HG02870 (cell line): ENCODE results near the gene H1-8.

Experiments used
- ATAC-seq: cut with Tn5 transposase; IDR thresholded peaks from one replicate; pipeline ENCODE4 v1.9.1; 2021; ENCODE audit warnings: mild to moderate bottlenecking, moderate library complexity; ENCODE audit not compliant: unreplicated experiment

Gene H1-8

GRCh38 chr3:129555153-129555550 is 12.2 kb downstream of the H1-8 start:
- no peak for ATAC-seq

DNA sequence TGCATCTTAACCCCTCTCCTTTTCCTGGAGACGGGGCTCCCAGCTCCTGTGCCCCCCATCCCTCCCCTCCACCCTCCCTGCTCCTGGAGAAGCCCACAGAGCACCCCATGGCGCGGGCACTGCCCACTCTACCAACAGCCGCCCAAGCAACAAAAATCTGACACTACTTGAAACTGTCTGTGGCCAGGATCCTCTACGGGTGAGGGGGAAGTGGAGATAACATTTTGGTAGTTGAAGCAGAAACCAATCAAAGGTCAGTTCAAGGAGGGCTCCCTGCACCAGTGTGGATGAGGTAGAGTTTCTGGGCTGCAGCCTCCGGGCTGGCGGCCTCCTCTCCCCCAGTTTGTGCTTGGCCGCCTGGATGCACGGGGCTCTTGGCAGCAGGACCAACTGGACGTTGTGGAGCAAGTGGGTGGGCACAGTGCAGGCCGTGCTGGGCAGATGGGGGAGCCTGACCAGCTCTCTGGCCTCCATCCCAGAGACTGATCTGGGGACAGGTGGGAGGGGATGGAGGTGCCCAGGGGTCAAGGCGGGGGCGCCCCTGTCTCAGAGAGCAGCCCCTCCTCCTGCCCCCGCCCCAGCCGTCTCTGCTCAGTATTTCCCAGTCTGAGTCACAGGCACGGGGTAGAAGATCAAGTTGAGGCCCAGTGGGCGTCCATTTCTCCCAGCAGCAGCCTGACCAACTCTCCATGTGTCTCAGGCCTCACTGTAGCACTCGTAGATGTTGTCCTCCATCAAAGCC is 12.8 kb downstream of the H1-8 start:
- ATAC-seq, result no peak

DNA sequence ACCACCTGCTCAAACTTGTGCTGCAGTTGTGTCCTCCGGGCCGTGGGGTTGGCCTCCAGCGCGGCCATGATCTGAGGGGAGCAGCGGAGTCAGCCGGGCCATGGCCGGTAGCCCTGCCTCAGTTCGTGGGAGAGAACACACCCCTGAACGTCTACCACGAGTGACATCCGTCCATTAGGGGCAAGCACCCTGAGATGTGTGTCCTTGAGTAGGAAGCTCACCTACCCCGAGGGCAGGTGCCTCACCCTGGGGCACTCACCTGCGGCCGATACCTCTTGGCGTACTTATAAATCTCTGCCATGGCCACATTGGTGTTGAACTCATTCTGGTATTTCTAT is 13.4 kb downstream of the H1-8 start:
- no peak for ATAC-seq

GRCh38 chr3:129556890-129557547 is 14.0 kb downstream of the H1-8 start:
- no peak for ATAC-seq

- ATAC-seq, result no peak
Observed at GRCh38 chr3:129557548-129557894, 14.5 kb downstream of the H1-8 start.

DNA sequence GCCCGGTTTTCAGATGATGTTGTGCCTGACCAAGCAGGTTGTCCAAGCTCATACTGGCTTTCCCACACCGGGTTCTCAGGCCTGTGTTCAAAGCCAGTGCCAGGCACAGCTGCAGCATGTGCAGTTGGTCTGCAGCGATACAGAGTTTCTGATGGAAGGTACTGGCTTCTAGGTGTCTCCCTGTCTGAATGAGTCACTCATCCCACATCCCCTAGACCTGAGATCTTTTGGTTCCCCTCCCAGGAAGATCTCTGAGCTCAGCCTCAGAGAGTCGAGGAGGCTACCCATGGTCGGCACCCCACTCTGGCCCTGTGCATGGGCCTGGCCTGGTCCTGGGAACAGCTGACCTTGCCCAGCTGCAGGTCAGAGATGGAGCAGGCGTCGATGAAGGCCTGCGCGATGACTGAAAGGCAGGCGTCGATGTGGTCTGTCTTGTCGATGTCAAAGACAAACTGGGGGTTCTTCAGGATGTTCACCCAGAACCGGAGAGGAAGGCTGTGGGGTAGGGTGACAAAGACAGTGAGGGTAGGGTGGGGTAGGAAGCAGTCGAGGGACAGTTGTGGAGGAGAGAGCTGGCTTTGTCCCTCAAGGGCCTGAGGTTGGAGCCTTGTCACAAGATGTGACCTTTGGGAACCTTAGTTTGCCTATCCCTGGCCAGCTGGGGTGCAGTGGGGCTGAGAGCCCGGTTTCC is 15.3 kb downstream of the H1-8 start:
- no peak for ATAC-seq

DNA sequence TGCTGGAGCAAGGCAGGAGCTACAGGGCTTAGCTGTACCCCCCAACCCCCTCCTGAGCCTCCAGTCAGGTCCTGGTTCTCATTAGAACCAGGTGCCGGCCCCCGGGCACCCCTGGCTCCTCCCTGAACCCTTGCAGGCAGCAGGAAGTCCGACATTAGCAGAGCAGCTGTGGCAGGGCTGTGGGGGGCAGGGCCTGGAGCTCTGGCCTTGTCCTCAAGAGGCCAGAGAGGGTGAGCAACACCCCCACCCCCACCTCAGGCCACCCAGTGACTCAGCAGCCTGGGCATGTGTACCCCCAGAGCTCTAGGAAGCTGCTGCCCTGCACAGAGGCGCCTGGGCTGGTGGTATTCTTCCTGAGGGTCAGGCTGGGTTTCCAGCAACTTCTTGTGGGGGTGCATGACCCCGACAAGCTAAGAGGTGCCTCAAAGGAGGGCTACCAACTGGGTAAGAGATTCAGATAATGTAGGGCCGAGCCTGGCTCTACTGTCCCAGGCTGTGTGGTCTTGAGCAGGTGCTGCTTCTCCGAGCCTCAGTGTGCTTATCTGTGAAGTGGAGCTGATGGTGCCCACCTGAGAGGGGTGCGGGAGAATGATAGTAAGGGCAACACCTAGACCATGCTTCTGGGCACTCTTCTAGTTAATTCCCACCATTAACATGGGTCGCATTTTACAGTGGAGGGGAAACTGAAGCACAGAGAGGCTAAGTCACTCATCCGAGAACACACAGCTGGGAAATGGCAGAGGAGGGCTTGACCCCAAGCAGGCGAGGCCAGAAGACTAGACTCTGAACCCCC is 16.0 kb downstream of the H1-8 start:
- ATAC-seq, result no peak

GRCh38 chr3:129559565-129560079 is 16.6 kb downstream of the H1-8 start:
- no peak for ATAC-seq

DNA sequence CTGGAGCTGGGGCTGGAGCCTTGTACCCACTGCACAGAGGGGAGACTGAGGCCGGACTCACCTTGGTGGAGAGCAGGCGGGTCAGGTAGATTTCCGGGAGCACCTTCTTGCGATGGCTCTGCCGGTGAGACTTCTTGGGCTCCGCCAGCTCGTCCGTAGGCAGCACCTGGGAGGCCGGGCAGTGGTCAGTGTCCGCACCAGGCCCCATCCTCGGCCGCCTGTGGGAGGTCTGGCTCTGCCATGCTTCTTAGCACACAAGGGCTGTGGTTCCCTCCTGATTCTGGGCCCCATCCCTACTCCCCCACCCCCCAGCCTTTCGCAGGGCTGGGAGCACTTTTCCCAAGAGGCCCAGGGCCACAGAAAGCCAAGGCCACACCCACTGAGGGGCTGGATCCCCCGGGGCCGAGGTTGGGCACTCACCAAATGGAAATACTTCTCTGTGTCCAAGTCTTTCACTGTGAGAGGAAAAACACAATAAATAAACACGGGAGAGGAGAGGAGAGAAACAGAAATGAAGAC is 17.4 kb downstream of the H1-8 start:
- no peak for ATAC-seq

GRCh38 chr3:129560911-129561594 is 18.1 kb downstream of the H1-8 start:
- ATAC-seq, result no peak

GRCh38 chr3:129561619-129562248 is 18.8 kb downstream of the H1-8 start:
- ATAC-seq, result no peak

GRCh38 chr3:129562803-129563202 is 19.8 kb downstream of the H1-8 start:
- ATAC-seq, result no peak

DNA sequence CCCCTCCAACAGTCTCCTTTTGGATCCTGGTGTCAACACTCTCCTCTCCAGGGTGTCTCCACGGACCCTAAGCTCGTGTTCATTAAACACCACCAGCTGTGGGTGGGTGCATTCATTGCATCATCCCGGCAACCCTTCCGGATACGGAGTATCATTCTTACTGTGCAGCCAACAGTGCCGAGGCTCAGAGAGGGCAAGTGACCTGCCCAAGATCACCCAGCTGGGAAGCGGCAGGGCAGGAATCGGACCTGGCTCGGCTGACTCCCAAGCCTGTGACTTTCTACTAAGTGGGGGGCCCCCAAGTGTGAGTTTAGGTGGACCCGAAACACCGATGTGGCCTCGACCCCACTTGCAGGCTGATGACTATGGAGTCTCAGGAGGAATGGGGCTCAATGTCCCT is 20.4 kb downstream of the H1-8 start:
- ATAC-seq, result no peak

DNA sequence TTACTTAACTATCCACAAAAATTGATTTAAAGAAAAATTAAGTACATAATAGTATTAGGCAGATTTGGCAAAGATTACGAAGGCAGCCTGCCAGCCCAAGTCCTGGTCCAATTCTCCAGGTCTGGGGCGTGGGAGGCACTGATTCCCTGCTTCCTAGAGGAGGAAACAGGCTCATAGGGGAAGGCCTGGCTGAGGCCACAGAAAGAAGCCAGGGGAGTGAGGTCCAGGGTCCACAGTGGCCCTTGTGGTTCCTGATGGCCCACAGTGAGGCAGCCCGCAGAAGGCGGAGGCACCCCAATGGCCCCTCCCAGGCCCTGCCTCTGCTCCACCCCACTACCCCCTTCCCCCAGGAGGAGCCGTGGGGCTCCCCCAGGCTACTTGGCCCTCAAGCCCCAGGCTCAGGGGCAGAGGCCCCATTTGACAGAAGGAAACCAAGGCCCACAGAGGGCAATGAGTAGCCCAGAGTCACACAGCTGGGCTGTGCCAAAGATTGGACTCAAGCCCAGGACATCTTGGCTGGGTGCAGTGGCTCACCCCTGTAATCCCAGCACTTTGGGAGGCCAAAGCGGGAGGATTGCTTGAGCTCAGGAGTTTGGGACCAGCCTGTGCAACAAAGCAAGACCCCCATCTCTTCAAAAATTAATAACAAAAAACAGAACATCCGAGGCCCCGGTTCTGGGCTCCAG is 21.0 kb downstream of the H1-8 start:
- no peak for ATAC-seq

DNA sequence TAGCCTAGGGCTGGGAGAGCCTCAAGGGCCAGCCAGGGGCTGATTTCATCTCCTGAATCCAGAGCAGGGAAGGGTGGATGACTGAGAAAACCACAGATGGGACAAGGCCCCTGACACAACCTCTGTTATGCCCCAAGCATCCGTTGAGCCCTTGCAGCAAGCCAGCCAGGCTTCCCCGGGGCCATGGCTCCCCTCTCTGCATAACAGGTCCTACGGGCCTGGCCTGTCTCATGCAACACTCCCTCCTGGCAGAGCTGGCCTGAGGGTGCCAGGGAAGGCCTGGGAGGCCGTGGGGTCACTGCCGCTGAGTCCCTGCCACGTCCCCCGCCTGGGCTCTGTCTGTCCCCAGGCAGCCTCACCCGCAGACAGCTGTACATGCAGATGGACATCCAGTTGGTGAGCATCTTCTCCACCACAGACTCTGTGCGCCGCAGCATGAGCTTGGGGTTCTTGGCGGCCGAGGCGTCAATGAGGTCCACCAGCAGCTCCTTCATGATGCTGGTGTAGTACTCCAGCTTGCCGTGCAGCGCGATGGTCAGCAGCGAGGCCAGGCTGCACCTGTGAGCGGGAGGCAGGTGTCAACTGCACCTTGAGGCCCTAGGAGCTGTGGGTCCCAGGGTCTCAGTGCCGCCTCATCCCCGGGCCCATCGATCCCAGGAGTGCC is 22.1 kb downstream of the H1-8 start:
- no peak for ATAC-seq

GRCh38 chr3:129565902-129566301 is 22.9 kb downstream of the H1-8 start:
- no peak for ATAC-seq

- no peak for ATAC-seq
Observed at GRCh38 chr3:129567176-129567705, 24.3 kb downstream of the H1-8 start.

DNA sequence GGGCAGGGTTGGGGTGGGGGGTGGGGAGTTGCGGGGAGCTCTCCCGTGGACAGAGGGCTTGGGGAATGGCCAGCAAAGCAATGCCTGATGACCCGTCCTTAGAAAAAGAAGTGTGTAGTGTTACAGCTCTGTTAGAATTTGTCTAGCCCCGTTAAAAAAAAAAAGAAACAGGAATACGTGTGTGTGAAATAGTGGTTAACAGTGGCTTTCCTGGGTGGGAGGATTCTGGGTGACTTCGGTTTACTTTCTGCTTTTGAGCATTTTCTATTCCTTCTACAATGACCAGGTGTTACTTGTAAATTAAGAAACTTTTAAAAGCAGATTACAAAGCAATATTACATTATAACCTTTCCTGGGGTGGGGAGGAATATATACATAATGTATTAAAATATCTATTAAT is 25.0 kb downstream of the H1-8 start:
- no peak for ATAC-seq

- ATAC-seq, result no peak
Observed at GRCh38 chr3:129569856-129570255, 26.9 kb downstream of the H1-8 start.
